Heart left ventricle (tissue), 16 donors: ENCODE measurements around the gene ADGRG7. TPM values are rescaled to one million over a fixed set of nuclear protein-coding genes. Genes with fewer than 3 reads are reported as not detected.

Experiments used
- ATAC-seq, 4 donors: fragments of 200-7000 bp; cut with Tn5 transposase; one replicate each; pipeline ENCODE4 v1.9.1; 2020 to 2022; ENCODE audit warnings: moderate library complexity in 4 of 4, mild to moderate bottlenecking in 3 of 4, moderate number of reproducible peaks in 1 of 4
- DNase-seq, 5 donors: peaks; one replicate each; pipeline ENCODE4 v3.0.0-alpha.2; 2020
- H3K27ac ChIP-seq, 12 donors: fragments of 200-600 bp; sonication (generic) in 4 of 12; one replicate each; pipeline versions ENCODE4 v1.5.0 to v1.8.0; 2016 to 2022; ENCODE audit warnings: mild to moderate bottlenecking in 2 of 12
- H3K27me3 ChIP-seq, 9 donors: fragments of 200-600 bp; sonication (generic) in 2 of 9; one replicate each; pipeline versions ENCODE4 v1.5.1 to v1.8.0; 2016 to 2022; ENCODE audit warnings: mild to moderate bottlenecking in 3 of 9
- H3K36me3 ChIP-seq, 9 donors: fragments of 200-600 bp; sonication (generic) in 2 of 9; one replicate each; pipeline versions ENCODE4 v1.5.0 to v1.8.0; 2018 to 2022; ENCODE audit warnings: mild to moderate bottlenecking in 2 of 9
- H3K4me1 ChIP-seq, 12 donors: fragments of 200-600 bp; sonication (generic) in 4 of 12; one replicate each; pipeline versions ENCODE4 v1.5.0 to v1.8.0; 2016 to 2022; ENCODE audit warnings: mild to moderate bottlenecking in 3 of 12
- H3K4me3 ChIP-seq, 12 donors: fragments of 200-600 bp; sonication (generic) in 4 of 12; one replicate each; pipeline versions ENCODE4 v1.5.0 to v1.8.0; 2017 to 2022; ENCODE audit warnings: mild to moderate bottlenecking in 9 of 12, moderate library complexity in 4 of 12
- H3K9me3 ChIP-seq, 12 donors: fragments of 200-600 bp; sonication (generic) in 4 of 12; one replicate each; pipeline versions ENCODE4 v1.5.0 to v1.8.0; 2016 to 2022; ENCODE audit warnings: mild to moderate bottlenecking in 1 of 12
- CTCF ChIP-seq, 12 donors: fragments of 200-600 bp; sonication (generic) in 4 of 12; IDR thresholded peaks; one replicate each; pipeline versions ENCODE4 v1.5.0 to v1.8.0; 2018 to 2022; ENCODE audit warnings: antibody characterized with exemption in 12 of 12, mild to moderate bottlenecking in 5 of 12
- POLR2A ChIP-seq, 2 donors: fragments of 450-650 bp; IDR thresholded peaks; one replicate each; pipeline ENCODE4 v1.6.1; 2017; ENCODE audit warnings: antibody characterized with exemption in 2 of 2, mild to moderate bottlenecking in 2 of 2, moderate library complexity in 2 of 2
- WGBS, 4 donors: extraction: QIAGEN DNeasy Blood & Tissue Kit in 2 of 4; methylation state at CpG; one replicate each; pipeline versions ENCODE4 v1.1.5 to v1.1.7; 2013 to 2018; 5-methylcytosine and 5-hydroxymethylcytosine counted together
- intact Hi-C, 10 donors: fragments of 100-400 bp; cut with DNase I; formaldehyde crosslinking; loops; one replicate each; pipeline versions ENCODE4 v1.11.1 to v1.14.2; 2022
- polyA plus RNA-seq, 2 donors: library from polyadenylated mRNA; stranded (reverse); fragments of 200-250 nt; gene quantifications; one replicate each; pipeline ENCODE4 v1.2.3, GENCODE V29; 2013
- total RNA-seq, 9 donors: library from RNA; depleted of rRNA in 2 of 9; stranded (reverse); fragments of >200 nt in 2 of 9; fragmentation: NEBNext Ultra II Directional in 3 of 9; extraction: Animal tissue kit (Norgen Biotek cat#: 25700) in 3 of 9; gene quantifications; one replicate each; pipeline versions ENCODE4 v1.1.0 to v1.2.4, GENCODE V29; 2016 to 2023
- donor health status: ischemic (EF 13 %, LVEDD 7.1; RV severe dilation, severe dysfunction).
- donor health status: healthy with polysubstance abuse.
- donor health status: DM: no; HTN: yes; CAD: no.
- donor health status: DM: no; HTN: no; CAD: no.
- donor health status: ischemic (EF 25% LVEDD 6.9; RV normal size, moderate dysfunction).
- donor health status: ischemic (EF 25% LVEDD 5.7; RV mildly dilated, moderate dysfunction).
- donor health status: healthy.
- donor health status: DM: yes; HTN: yes; CAD: no.
- donor health status: ischemic (EF 35%, LVEDD 5.7; RV mildly dilated, moderate dysfunction).
- donor health status: nonischemic (EF 11% LVEDD 7.7; RV severe dilation, severe dysfunction).
- donor health status: DM: yes; HTN: yes; CAD: no.
- donor health status: PGD.
- donor health status: ischemic (EF 29% LVEDD 5.4; RV normal size, mild dysfunction).
- donor health status: nonischemic (EF 23%, LVEDD 6.1; RV moderate dilation, normal function).

ADGRG7 gene
- total and polyA plus RNA-seq, 11 donors, result 0.23 TPM; not detected in 10

DNA sequence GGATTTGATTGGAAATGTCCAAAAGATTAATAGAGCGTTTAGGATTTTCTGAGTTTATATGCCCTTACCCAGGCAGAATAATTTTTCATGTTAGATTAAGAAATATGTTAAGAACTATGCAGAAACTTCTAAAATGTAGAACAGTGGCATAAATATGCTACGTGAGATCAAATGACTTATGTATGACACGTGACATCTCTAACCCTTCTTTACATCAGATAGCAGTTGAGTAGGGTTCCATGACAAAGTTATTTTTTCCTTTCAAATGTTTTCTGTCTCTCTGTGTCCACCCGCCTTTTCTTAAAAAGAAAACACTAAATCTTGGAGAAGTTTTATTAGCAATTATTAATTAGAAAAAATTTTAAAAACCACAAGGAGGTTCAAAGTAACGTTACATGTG is 91.3 kb downstream of the ADGRG7 start:
- TF ChIP-seq CTCF (IDR thresholded peaks at IDR 0.05) (no peak), POLR2A (IDR thresholded peaks at IDR 0.05) (no peak)
- Histone ChIP-seq H3K9me3 (no peaks in the 10 kb centered on the region), H3K4me1 (peaks cover 0 to 3% (median 0%) of the 10 kb centered on the region in 12 donors), H3K27me3 (peaks cover 0 to 28% (median 0%) of the 10 kb centered on the region in 9 donors), H3K4me3 (no peak overlapping the region), H3K36me3 (no peaks in the 10 kb centered on the region), H3K27ac (no peak overlapping the region)
- intact Hi-C loops, result loop anchor here in 3 of 10 donors (10.0 kb wide), 2 partner anchors 206 to 296 kb away; partner anchors contain the start of genes TMEM45A (in 2 of the 3), LNP1 (in 1 of the 3) and TOMM70 (in 1 of the 3)
- WGBS, 4 donors, result 86 to 89% (median 87%) methylated on average over 5 of the region's 5 CpGs
- ATAC-seq (no peak), DNase-seq (no peak)

GRCh38 chr3:100702082-100702979 is 92.9 kb downstream of the ADGRG7 start:
- no peaks in the 10 kb centered on the region for H3K36me3 ChIP-seq
- DNase-seq (no peak), ATAC-seq (no peak)
- TF ChIP-seq POLR2A (IDR thresholded peaks at IDR 0.05) (no peak), CTCF (IDR thresholded peaks at IDR 0.05) (no peak)
- H3K27me3 ChIP-seq, result peaks cover 0 to 36% (median 0%) of the 10 kb centered on the region in 9 donors
- H3K4me3 ChIP-seq, result no peak overlapping the region
- intact Hi-C loops, result loop anchor here in 3 of 10 donors (10.0 kb wide), 2 partner anchors 208 to 298 kb away; partner anchors contain the start of genes TMEM45A (in 2 of the 3), LNP1 (in 1 of the 3) and TOMM70 (in 1 of the 3)
- H3K9me3 ChIP-seq, result no peaks in the 10 kb centered on the region
- H3K27ac ChIP-seq, result no peak overlapping the region
- WGBS, 4 donors, result 71 to 77% (median 73%) methylated on average over 4 of the region's 4 CpGs
- peaks cover 0 to under 1% (median 0%) of the 10 kb centered on the region in 12 donors for H3K4me1 ChIP-seq

GRCh38 chr3:100702980-100703345 is 93.6 kb downstream of the ADGRG7 start:
- no peak for DNase-seq
- Histone ChIP-seq H3K36me3 (no peaks in the 10 kb centered on the region), H3K27me3 (peaks cover 0 to 36% (median 0%) of the 10 kb centered on the region in 9 donors), H3K4me3 (no peak overlapping the region), H3K4me1 (no peaks in the 10 kb centered on the region), H3K9me3 (no peaks in the 10 kb centered on the region), H3K27ac (no peak overlapping the region)
- WGBS, 4 donors, result 66 to 74% (median 73%) methylated on average over 5 of the region's 5 CpGs
- TF ChIP-seq CTCF (IDR thresholded peaks at IDR 0.05) (no peak), POLR2A (IDR thresholded peaks at IDR 0.05) (no peak)
- intact Hi-C loops, result loop anchor here in 3 of 10 donors (10.0 kb wide), 2 partner anchors 208 to 298 kb away; partner anchors contain the start of genes TMEM45A (in 2 of the 3), LNP1 (in 1 of the 3) and TOMM70 (in 1 of the 3)
- no peak for ATAC-seq

DNA sequence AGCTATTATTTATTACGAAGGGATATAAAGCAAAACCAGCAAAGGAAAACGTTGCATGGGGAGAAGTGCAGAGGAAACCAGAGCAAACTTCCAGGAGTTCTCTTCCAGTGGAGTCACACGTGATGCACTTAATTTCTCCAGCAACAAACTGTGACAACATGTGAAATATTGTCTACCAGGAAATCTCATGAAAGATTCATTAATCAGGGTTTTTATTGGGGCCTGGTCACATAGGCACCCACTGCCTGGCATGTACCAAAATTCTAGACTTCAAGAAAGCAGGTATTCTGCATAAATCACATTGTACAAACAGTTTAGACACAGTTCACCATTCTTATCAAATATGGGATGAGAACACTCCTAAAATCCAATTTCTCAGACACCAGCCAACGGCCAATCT is 94.5 kb downstream of the ADGRG7 start:
- Histone ChIP-seq H3K36me3 (no peaks in the 10 kb centered on the region), H3K27me3 (peaks cover 0 to 36% (median 0%) of the 10 kb centered on the region in 9 donors), H3K4me1 (peaks cover 0 to 5% (median 1%) of the 10 kb centered on the region in 12 donors), H3K27ac (no peak overlapping the region), H3K9me3 (no peaks in the 10 kb centered on the region), H3K4me3 (no peak overlapping the region)
- DNase-seq (no peak), ATAC-seq (no peak)
- 69 to 78% (median 76%) methylated on average over 4 of the region's 4 CpGs for WGBS, 4 donors
- intact Hi-C loops, result loop anchor here in 3 of 10 donors (10.0 kb wide), 2 partner anchors 209 to 299 kb away; partner anchors contain the start of genes TMEM45A (in 2 of the 3), LNP1 (in 1 of the 3) and TOMM70 (in 1 of the 3)
- no peak for TF ChIP-seq POLR2A (IDR thresholded peaks at IDR 0.05)
- no peak for TF ChIP-seq CTCF (IDR thresholded peaks at IDR 0.05)
